Measurements from ENCODE around the gene ERMP1.
"Not testable (repeated sequence)": the region's sequence is repeated elsewhere in the genome, so short reads cannot be mapped to it uniquely, and the experiment has no call there.

The ERMP1 gene

DNA sequence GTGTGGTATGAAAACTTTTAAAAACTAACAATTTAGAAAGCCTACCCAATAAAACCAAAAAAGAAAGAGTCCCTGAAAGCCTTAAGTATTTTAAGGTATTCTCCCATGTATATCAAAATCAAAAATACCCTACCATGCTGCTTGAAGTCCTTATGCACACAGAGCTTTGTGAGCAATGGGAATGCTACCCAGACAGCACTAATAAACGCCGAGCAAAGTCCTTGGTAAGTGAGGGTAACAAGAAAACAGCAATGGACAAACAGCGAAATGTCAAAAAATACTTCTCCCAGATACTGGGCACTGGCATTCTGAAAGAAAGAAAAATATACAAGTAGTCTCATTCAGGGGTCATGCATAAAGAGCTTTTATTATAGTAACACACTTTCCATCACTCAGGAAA is 27.4 kb downstream of the ERMP1 start:
- TF ChIP-seq EZH2phosphoT487 (IDR thresholded peaks at IDR 0.05; ENCODE audit: borderline replicate concordance) (no peak), CTCF (conservative IDR thresholded peaks at IDR 0.05; ENCODE audit: low read length) (no peak)
- H3F3A ChIP-seq (ENCODE audit: low read depth) = no peaks in the 10 kb centered on the region
- H3K36me3 ChIP-seq (ENCODE audit: insufficient read depth, low read length) = peaks cover 54% of the 10 kb centered on the region; the same call in 1 of the 2 replicates
- H3K79me2 ChIP-seq (ENCODE audit: insufficient read depth, low read length) = no peaks in the 10 kb centered on the region
- H3K9ac ChIP-seq (ENCODE audit: low read depth, low read length, poor library complexity, severe bottlenecking) = no peak overlapping the region
- no peak overlapping the region for H3K4me3 ChIP-seq (ENCODE audit: low read length, poor library complexity, severe bottlenecking)
- no peaks in the 10 kb centered on the region for H3K9me3 ChIP-seq (ENCODE audit: insufficient read depth, low read depth, low read length)
- H4K20me1 ChIP-seq (ENCODE audit: insufficient read depth, low read length, poor library complexity, severe bottlenecking) = no peaks in the 10 kb centered on the region
- H2AFZ ChIP-seq (ENCODE audit: low read length) = no peak overlapping the region
- H3K27me3 ChIP-seq (ENCODE audit: insufficient read depth, low read length, poor library complexity, severe bottlenecking) = no peaks in the 10 kb centered on the region
- H3K9me2 ChIP-seq (replicated peaks; ENCODE audit: low read depth, low read length) = no peaks in the 10 kb centered on the region
- no peak overlapping the region for H3K4me2 ChIP-seq (ENCODE audit: low read depth, low read length, poor library complexity, severe bottlenecking)
- no peaks in the 10 kb centered on the region for H3K4me1 ChIP-seq (ENCODE audit: insufficient read depth, low read length, poor library complexity, severe bottlenecking)

DNA sequence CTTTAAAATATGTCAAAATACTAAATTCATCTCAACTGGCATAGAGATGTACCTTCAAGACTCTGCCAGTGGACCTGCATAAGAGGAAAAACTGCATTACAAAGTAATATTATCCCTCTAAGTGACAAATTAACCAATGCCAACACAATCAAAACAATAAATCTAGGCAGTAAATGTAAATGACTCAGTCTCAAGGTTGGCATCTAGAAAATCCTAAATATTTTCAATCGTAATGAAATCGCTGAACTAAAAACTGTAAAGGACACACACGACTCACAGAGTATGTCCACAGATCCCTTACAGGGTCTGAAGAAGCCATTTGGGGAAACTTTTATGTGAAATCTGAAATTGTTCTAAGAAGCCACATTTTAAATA is 31.2 kb downstream of the ERMP1 start:
- no peak overlapping the region for H2AFZ ChIP-seq (ENCODE audit: low read length)
- no peak for TF ChIP-seq CTCF (conservative IDR thresholded peaks at IDR 0.05; ENCODE audit: low read length)
- no peaks in the 10 kb centered on the region for H3F3A ChIP-seq (ENCODE audit: low read depth)
- H3K9ac ChIP-seq (ENCODE audit: low read depth, low read length, poor library complexity, severe bottlenecking) = no peak overlapping the region
- H3K9me3 ChIP-seq (ENCODE audit: insufficient read depth, low read depth, low read length) = no peaks in the 10 kb centered on the region
- no peaks in the 10 kb centered on the region for H4K20me1 ChIP-seq (ENCODE audit: insufficient read depth, low read length, poor library complexity, severe bottlenecking)
- no peaks in the 10 kb centered on the region for H3K27me3 ChIP-seq (ENCODE audit: insufficient read depth, low read length, poor library complexity, severe bottlenecking)
- H3K9me2 ChIP-seq (replicated peaks; ENCODE audit: low read depth, low read length) = no peaks in the 10 kb centered on the region
- no peak overlapping the region for H3K4me2 ChIP-seq (ENCODE audit: low read depth, low read length, poor library complexity, severe bottlenecking)
- peaks cover 52% of the 10 kb centered on the region; the same call in 1 of the 2 replicates for H3K36me3 ChIP-seq (ENCODE audit: insufficient read depth, low read length)
- no peaks in the 10 kb centered on the region for H3K4me1 ChIP-seq (ENCODE audit: insufficient read depth, low read length, poor library complexity, severe bottlenecking)
- no peak overlapping the region for H3K4me3 ChIP-seq (ENCODE audit: low read length, poor library complexity, severe bottlenecking)
- no peaks in the 10 kb centered on the region for H3K79me2 ChIP-seq (ENCODE audit: insufficient read depth, low read length)

GRCh38 chr9:5800969-5801738 is 31.8 kb downstream of the ERMP1 start:
- Histone ChIP-seq H3K79me2 (ENCODE audit: insufficient read depth, low read length) (no peaks in the 10 kb centered on the region), H3K4me1 (ENCODE audit: insufficient read depth, low read length, poor library complexity, severe bottlenecking) (no peaks in the 10 kb centered on the region), H3K4me2 (ENCODE audit: low read depth, low read length, poor library complexity, severe bottlenecking) (no peak overlapping the region)

DNA sequence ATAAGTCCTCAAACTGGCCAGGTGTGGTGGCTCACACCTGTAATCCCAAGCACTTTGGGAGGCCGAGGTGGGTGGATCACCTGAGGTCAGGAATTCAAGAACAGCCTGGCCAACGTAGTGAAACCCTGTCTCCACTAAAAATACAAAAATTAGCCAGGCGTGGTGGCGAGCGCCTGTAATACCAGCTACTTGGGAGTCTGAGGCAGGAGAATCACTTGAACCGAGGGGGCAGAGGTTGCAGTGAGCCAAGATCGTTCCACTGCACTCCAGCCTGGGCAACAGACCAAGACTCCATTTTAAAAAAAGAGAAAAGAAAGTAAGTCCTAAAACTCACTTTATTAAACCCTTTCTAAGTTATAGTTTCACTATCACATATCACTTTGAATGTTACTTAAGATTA is 32.5 kb downstream of the ERMP1 start:
- not testable (repeated sequence) for H3K9me3 ChIP-seq (ENCODE audit: insufficient read depth, low read depth, low read length); H3K4me2 ChIP-seq (ENCODE audit: low read depth, low read length, poor library complexity, severe bottlenecking); H3K4me1 ChIP-seq (ENCODE audit: insufficient read depth, low read length, poor library complexity, severe bottlenecking); H3K9ac ChIP-seq (ENCODE audit: low read depth, low read length, poor library complexity, severe bottlenecking); H3K79me2 ChIP-seq (ENCODE audit: insufficient read depth, low read length); H3F3A ChIP-seq (ENCODE audit: low read depth); H3K9me2 ChIP-seq (replicated peaks; ENCODE audit: low read depth, low read length); H4K20me1 ChIP-seq (ENCODE audit: insufficient read depth, low read length, poor library complexity, severe bottlenecking); H3K4me3 ChIP-seq (ENCODE audit: low read length, poor library complexity, severe bottlenecking); H3K27me3 ChIP-seq (ENCODE audit: insufficient read depth, low read length, poor library complexity, severe bottlenecking); H2AFZ ChIP-seq (ENCODE audit: low read length)
- H3K36me3 ChIP-seq (ENCODE audit: insufficient read depth, low read length) = peaks cover 52% of the 10 kb centered on the region; the same call in 1 of the 2 replicates

More at GRCh38 chr9:5800969-5801738, 31.8 kb downstream of the ERMP1 start:
- Histone ChIP-seq H3K27me3 (ENCODE audit: insufficient read depth, low read length, poor library complexity, severe bottlenecking) (no peaks in the 10 kb centered on the region), H3K9ac (ENCODE audit: low read depth, low read length, poor library complexity, severe bottlenecking) (no peak overlapping the region), H2AFZ (ENCODE audit: low read length) (no peak overlapping the region), H3F3A (ENCODE audit: low read depth) (no peaks in the 10 kb centered on the region), H3K9me2 (replicated peaks; ENCODE audit: low read depth, low read length) (no peaks in the 10 kb centered on the region), H3K4me3 (ENCODE audit: low read length, poor library complexity, severe bottlenecking) (no peak overlapping the region), H4K20me1 (ENCODE audit: insufficient read depth, low read length, poor library complexity, severe bottlenecking) (no peaks in the 10 kb centered on the region), H3K9me3 (ENCODE audit: insufficient read depth, low read depth, low read length) (no peaks in the 10 kb centered on the region), H3K36me3 (ENCODE audit: insufficient read depth, low read length) (peaks cover 56% of the 10 kb centered on the region; the same call in 1 of the 2 replicates)
- TF ChIP-seq EZH2phosphoT487 (IDR thresholded peaks at IDR 0.05; ENCODE audit: borderline replicate concordance) (no peak), CTCF (conservative IDR thresholded peaks at IDR 0.05; ENCODE audit: low read length) (no peak)

Data from Loucy (cell line).